GM21529 (cell line): ENCODE measurements around the gene TOMM22.

Source experiments
- ATAC-seq: cut with Tn5 transposase; IDR thresholded peaks from one replicate; pipeline ENCODE4 v1.9.1; 2021; ENCODE audit not compliant: unreplicated experiment

The TOMM22 gene

DNA sequence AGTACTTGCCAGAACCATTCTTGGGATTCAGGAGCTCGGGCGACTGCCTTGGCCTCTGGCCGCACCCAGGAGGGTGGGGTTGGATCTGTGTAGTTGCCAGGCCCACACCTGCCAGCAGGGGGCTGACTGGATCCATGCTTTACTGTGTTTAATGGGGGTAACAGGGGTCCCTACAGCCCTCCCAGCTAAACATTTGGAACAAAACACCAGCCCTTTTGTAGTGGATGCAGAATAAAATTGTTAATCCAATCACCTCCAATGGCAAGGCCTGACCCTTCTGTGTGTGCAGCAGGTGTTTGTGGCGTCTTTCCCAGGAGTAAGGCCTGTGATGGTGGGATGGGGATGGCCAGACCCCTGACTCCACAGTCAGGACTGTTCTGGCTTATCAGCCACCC, 51.6 kb downstream of the TOMM22 start:
- ATAC-seq = no peak

DNA sequence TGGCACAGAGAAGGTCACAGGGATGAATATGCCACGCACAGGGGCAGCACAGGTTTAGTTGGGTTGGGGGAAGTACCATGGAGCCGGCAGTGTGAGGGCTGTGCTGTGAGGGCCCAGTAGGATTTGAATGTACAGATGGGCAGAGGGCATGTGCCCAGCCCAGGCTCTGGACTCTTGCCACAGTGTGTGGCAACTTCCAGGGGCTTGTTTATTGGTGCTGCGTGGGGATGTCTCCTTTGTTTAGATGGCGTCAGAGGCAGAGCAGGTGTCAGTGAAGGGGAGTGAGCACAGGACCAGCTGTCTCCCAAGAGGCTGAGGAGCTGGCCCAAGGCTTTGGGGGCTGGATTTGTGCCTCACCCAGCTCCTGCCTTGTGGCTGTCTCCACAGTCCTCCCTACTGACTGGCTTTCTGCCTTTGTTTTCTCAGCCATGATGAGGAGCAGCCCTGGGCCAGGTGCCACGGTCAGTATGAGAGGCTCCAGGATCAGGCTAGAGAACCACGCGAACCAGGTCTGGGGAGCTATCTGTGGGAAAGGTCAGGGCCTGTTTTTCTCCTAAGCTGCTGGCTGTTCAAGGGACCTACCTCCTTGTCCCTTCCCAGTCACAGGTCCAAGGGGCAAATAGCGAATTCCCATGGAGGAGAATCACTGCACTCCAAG, 52.1 kb downstream of the TOMM22 start:
- ATAC-seq = no peak

DNA sequence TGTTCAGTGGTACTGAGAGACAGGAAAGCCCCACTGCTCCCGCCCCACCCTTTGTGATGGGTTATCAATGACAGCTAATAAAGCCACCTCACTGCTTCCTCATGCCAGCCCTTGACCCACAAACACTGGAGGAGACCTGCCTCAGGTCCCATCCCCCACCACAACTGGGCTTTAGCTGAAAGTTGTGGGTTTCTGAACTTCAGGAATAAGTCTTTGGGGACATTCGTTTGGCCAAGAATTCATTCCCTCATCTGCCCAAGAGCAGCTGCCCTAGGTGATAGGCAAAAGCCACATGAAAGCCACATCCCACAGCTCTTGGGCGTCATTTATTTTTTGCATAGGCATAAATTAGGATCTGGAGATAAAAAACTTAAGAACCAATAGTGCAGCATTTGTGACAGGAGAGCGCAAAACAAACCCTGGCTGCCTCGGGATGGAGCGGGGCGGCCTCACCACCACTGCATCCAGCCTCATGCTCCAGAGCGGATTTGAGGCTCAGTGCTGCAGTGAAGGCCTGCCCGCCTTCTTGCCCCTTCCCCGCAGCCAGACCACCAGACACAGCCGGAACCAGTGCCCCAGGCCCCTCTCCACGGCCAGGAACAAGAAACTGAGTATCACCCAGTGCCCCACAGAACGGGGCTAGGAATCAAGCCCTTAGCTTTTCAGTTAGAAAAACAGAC, 52.8 kb downstream of the TOMM22 start:
- no peak for ATAC-seq
